Cortex of kidney (tissue), 1 donor: ENCODE data around the gene FOXN3.
"Not testable (repeated sequence)": the region's sequence is repeated elsewhere in the genome, so short reads cannot be mapped to it uniquely, and the experiment has no call there.

Experiments used
- DNase-seq: peaks from one replicate; lab custom pipeline; 2025; lab: John Stamatoyannopoulos, UW

FOXN3 gene

DNA sequence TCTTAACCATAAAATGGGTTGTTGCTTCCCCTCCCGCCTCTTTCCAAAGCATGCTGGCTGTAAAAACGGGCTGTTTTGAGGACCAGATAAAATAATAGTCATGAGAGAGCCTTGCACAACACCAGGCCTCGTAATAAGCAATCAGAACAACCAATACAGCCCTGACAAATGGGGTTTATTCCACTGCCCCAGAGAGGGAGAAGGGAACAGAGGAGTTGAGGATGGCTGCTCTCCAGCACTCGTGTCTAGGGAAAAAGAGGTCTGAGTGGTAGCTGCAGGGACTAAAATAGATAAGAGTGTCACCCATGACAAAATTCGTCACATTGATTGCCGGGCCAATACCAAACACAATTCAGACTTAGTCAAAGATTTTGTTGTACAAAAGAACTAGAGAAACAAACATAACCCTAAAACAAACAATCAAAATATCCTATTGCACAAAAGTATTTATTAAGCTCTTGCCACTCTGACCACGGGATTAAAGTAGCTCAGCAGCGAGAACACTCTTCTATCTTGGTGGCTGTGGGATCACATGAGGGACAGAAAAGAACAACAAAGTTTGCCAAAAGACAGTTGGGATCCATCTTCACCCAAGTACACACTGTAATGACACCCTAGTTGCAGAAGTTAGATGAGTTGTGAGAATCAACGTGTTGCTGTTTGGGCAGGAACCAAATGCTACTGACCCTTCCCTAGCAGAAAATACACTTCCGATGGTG is 188.0 kb downstream of the FOXN3 start:
- no peak for DNase-seq

DNA sequence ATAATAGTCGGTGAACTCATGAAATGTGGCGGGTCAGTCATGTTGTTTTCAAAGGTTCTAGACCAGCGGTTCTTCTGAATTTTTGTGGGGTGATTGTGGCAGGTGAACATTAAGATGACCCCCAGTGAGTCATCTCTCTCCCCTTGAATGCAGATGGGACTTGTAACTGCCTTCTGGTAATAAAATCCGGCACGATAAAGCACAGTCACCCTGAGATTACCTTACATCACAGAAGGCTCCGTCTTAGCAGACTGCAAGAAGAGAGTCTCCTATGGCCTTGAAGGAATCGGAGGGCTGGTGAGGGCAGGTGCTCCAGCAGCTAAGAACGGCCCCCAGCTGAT is 189.6 kb downstream of the FOXN3 start:
- DNase-seq, result no peak

DNA sequence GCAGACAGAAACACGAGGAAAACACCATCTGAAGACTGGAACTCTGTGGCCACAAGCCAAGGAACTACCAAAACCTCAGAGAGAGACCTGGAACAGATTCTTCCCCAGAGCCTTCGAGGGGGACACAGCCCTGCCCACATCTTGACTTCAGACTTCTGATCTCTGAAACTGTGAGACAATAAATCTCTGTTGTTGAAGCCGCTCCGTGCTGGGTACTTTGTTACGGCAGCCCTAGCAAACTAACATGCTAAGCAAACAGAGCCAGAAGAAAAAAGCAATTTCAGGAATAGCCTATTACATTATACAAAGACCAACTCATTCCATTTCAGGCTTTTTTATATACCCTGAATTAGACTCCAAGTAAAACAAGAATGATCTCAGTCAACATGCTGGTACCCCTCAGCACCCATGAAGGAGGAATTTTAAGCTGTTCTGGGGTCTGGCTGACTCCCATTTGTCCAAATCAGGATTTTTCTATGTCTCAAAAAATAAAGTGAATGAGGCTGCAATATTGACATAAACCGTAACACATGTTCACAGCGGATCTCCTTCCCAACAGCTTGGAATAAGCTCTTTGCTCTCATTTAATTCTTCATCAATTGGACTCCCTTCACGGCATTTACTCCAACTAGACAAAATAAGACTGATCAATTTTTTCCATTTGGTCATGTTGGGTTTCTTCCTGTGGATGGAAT is 190.1 kb downstream of the FOXN3 start:
- DNase-seq, result no peak

DNA sequence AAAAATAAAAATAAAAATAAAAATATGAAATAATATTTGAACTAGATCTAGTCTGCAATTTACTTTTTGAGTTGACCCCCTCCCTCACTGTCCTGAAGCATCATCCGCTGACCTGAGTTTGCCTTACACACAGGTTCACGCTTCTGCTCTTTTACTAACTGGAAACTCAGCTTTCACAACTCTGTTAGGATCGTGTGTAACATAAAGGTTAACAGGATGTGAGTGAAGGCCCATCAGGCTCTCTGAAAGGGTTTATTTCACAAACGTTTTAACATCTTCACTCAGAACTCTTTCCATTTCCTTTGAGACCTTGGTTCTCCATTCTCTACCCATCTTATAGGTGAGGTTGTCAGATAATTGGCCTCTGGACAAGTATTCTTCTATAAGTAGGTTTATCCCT is 191.4 kb downstream of the FOXN3 start:
- no peak for DNase-seq

DNA sequence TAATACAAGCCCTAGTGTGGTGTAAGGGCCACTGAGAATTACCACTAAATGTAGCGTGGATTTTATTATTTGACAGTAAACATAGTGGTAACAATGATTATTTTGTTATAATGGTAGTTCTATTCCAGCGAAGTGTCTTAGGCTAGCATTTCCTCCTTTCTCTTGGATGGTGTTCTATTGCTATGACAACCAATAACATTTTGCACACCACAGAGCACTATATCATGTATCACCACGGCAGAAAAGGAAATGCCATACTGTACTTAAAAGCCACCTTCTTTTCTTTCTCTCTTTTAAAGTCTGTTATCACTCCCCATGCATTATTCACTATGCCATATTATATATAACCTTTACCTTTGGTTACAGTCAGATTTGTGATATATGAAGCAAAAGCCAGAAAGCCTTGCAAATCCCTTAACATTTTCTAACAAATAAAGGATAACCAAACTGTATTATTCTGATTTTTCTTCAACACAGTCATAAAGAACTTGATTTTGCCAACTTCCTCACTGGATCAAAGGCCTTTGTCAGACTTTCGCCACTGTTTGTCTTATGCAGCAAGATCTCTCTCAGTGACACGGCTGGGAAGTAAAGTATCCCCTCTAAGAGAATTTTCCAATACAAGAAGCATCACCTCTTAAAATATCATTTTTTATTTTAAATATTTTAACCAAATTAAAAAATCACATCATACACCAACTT is 195.8 kb downstream of the FOXN3 start:
- no peak for DNase-seq

DNA sequence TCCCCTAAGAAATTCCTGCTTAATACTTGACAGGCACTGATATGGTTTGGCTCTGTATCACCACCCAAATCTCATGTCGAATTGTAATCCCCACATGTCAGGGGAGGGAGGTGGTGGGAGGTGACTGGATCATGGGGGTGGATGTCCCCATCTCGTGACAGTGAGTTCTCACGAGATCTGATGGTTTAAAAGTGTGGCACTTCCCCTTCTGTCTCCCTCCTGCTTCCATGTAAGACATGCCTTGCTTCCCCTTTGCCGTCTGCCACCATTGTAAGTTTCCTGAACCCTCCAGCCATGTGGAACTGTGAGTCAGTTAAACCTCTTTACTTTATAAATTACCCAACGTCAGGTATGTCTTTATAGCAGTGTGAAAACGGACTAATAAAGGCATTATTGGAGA is 198.0 kb downstream of the FOXN3 start:
- DNase-seq, result no peak

DNA sequence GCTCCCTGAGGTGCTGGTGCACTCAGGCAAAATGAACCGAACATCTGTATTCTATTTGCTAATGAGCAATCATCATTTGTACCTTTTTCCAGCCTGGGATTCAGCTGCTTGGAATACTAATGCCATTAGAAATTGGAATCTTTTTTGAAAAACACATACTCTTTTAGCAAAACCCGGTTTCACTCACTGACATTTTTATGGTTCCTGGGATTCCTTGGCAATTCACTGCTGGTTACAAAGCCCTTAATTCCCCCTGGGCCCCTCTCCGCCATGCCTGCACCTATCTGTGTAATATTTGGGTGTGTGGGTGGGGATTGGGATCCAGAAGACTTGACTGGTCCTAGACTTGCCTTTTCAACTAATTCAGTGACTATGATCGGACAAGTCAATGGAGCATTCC is 199.1 kb downstream of the FOXN3 start:
- no peak for DNase-seq

DNA sequence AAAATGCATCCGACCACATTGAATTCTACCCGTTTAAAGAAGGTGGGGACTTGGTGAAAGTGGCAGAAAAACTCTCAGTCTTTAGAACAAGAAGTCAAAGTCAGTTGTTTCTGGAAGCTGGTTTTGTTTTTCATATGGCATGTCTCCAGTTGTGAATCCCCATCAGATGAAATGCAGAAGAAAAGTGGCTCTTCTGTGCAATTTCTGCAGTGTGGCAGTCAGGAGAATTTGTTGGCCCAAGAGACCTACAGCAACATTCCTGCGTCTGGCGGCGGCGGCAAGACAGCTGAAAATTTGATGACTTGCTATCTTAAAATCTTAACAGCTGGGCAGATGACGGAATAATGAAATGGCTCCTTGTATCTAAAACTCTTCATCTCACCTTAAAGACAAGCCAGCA is 201.5 kb downstream of the FOXN3 start:
- DNase-seq, result no peak

DNA sequence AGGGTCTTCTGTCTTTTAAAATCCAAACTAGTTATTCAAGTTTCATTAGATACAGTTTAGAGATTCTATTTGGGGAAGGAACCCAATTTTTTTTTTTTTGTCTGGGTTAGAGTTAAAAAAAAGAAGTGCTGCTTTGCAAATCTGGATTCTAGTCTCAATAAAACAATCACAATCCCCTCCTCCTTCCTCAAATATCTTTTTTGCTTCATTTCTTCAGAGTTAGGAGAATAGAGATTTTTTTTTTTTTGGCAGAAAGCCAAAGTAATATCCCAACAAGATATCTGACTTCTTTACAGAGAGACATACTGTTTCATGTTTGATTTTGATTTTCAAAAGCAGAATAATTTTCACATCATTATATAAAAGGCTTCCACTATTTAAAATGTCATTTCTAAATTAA is 201.9 kb downstream of the FOXN3 start:
- DNase-seq, result no peak

DNA sequence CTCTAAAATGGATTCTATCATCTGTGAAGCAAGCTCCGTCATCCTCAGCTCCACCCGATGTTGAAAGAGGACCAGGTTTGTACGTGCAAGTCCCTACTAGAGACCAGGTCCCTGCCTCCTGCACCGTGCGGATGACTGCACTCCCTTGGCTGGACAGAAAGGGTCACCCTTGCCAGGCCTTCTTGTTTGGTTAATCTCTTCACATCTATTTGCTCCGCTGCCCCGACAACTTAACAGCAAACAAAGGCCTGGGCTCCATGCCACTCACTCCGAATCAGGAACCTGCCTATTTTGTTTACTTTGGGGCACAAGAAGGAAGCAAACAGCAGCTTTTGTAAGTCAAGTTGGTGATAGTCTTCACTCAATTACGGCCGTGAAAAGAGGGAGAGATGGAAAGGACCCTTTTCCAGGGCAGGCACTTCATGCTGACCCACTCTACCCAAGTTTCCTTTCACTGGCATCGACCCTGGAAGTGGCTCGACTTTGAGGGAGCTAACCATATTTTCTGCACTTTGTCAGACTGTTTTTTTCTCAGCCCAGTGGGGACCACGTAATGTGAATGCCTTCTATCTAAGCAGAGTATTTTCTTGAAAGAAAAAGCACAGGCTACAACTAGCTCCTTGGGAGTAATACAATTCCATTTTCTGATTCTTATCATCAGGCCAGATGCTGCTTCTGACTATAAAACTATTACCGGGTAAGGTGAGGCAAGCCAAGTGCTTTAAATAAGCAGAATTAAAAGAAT is 202.6 kb downstream of the FOXN3 start:
- no peak for DNase-seq

DNA sequence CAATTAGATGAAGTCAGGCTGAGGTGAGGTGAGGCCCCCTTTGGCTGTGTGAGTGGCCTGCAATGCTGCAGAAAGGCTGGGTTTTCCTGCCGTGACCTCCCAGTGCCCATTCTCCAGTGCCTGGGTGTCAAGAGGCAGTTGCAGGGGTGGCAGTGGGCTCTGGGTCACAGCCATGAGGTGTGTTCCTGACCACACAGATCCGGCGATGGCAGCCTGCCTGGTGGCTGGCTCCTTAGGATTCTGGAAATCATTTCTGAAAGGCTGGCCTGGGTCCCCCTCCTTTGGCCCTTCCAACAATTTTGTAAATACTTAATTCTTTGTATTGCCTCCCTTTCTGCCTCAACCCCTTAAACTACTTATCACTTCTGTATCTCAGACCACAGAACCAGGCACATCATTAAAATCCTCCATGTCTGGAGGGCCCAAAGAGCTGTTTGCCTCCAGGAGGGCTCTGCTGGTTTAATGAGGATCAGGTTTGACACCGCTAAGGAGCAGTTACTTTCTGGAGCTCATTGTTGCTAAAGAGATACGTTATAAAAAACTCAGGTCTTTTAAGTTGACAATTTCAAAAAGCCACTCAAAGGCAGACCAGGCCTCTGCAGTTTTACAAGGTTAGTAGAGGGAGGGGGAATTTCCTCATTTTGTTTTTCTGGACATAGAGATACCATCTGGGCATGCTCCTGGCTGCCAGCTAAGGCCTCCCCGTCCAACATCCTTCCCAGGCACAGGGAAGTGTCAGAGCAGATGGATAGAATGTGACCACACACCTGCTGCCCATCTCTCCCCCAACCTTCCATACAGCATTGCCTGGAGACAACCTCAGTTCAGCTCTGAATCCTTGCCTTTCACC is 204.4 kb downstream of the FOXN3 start:
- DNase-seq, result no peak

DNA sequence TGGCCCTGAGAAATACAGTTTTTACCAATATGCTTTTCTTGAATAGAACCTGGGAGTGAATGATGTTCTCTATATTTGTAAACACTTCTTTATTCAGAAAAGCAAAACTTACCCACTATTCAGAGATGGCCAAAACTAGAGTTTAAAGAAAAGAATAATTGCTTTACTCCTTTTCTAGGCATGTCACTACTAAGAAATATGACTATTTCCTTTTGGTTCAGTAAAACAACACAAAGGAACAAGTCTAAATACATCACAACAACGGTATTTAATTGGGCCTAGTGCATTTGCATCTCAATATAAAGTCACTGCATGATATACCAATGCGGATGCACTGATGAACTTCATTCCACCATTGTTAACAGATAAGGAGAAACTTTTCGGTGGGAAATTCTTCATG is 207.5 kb downstream of the FOXN3 start:
- no peak for DNase-seq

DNA sequence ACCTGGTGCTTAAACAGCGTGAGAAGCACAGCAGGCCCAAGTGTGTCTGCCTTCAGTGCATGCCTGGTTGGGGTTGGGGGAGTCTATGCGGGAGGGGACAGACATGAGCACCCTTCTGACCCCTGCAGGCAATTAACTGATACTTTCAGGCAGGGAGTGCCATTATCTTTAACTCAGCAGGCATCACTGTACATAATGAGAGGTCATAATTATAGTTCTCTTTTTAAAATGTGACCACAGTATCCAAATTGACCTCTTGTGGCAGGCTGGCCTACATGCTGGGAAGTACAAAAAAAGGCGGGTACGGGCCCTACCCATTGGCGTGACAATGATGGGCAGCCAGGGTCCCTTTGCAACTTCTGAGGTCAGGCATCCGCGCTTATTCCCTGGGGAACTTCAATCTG is 209.1 kb downstream of the FOXN3 start:
- DNase-seq, result no peak

DNA sequence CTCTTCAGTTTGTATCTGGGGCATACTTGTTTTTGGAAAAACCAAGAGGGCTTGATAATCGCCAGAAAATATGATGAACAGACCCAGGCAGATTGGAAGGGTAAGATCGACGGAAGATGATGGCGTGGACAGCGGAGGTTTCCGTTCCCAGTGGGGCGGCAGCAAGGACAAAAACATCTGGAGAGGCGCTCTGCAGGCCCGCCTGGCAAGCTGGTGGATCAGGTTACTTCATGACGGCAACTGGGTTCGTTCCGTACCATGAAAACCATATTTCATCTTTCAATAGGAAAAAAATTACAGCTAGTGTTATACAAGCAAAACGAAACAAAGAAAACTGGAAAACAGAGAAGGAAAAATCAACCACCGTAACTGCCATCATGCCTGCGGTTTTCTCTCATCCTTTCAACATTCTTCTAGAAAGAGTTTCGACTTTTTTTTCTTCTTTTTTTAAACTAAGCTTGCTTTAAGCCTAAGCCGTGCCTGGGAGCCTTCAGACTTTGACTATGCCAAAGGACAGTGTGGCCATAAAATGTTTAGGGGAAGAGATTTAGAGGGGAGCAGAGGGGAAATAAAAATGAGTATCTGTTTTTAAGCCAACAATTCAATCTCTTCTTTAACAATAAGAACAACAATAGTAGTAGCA is 210.5 kb downstream of the FOXN3 start:
- no peak for DNase-seq

DNA sequence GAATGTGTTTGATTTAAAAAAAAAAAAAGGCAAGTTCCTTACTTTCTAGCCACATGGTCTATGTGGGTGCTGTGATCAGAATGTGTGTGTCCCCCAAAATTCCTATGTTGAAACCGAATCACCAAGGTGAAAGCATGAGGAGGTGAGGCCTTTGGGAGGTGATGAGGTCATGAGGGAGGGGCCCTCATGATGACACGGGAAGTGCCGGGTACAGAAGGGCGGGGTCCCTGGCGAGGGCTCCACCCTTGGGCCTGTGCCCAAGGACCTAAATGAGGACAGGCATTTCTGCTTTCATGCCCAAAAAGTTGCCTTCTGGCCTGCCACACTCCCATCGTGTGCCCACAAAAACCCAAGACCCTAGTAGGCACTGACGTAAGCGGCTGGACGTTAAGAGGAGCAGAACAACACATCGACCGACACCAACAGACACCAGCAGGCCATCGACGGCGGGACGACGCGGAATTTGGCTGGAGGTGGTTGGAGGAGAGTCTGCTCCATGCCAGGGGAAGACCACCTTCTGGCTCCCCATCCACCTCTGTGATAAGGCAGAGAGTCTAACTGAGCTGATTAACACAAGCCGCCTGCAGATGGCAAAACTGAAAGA is 211.8 kb downstream of the FOXN3 start:
- no peak for DNase-seq

DNA sequence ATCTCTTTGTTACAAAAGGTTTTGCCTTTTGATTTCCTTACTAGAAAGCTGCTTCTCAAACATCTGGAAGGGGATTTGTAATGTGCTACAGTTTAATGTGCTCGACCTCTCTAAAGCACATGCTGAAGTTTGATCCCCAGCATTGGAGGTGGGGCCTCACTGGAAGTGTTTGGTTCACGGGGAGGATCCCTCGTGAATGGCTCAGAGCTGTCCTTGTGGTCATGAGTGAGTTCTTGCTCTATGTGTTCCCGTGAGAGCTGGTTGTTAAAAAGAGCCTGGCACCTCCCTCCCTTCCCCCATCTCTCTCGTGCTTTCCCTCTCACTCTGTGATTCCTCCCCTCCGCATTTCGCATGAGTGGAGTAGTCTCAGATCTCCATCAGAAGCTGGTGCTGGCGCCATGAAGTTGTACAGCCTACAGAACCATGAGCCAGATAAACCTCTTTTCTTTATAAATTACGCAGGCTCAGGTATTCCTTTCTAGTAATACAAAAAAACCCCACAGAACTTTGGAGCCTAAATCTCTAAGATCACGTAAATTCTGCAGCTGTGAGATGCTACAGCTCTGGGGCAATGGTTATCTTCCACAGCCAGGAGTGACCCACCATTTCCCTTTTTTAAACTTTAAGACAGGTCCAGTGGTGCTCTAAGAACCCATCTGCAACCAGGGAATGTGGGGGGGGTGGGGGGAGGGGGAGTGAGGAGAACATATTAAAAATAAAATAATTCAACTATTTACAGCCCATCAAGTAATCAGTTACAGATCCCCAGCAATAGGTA is 214.4 kb downstream of the FOXN3 start:
- no peak for DNase-seq

DNA sequence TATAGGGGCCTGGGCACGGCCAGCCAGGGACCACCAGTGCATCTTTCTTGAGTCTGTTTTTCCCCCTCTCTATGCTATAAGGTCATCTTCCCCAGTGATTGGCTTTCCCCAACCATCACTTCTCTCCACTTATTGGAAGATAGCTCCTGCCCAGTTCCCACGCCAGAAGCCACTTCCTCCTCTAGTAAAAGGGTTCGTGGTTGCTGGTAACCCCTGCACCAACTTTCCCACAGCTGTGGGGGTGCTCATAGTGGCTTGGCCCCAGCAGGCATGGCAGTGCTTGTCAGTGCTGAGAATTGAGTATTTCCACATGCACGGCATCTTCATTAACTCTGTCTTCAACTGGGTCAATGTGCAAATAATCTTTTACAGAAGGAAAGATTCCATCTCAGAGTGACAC is 215.4 kb downstream of the FOXN3 start:
- no peak for DNase-seq

DNA sequence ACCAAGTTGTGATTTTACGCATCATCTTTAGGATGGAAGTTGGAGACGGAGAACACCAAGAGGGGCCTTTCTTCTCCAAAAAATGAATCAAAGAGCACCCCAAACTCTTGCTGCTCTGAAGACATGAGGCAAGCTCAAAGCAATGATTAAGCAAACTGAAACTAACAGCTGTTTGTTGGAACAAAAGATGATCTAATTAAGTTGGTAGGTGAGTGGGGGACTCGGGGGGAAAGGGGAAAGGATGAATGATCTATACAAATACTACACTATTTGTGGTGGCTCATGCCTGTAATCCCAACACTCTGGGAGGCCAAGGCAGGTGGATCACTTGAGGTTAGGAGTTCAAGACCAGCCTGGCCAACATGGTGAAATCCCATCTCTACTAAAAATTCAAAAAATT is 217.7 kb downstream of the FOXN3 start:
- not testable (repeated sequence) for DNase-seq

DNA sequence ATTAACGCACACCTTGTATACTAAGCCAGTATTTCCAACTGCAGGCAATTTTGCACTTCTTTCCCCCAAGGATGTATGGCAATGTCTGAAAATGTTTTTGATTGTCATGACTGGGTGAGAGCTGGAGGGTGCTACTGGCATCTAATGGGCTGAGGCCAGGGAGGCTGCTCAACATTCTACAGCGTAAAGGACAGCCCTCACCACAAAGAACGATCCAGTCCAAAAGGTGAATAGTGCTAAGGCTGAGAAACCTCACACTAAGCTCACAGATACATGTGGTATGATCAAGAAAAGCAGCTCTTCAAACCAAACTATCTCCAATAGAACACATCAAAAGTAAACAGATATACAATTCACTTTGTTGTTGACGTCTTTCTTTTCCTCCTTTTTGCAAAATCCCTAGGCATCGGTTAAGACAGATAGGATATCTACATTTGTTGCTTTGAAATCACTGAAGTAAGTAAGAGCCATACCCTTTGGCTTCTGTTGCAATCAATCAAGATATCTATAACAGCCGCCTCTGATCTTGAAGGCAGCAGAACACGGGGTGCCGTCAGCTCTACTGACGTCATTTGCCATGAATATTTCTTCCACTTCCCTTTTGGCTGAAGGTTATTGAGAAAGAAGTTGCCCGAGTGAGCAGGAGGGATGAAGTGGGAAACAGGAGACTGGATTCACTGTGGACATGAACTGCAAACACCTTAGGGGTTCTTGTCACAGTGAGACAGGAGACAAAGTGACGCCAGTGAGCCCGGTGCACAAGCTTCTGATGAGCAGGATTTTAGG is 218.3 kb downstream of the FOXN3 start:
- DNase-seq, result no peak
